Measurements from ENCODE around the gene CNN2. TPM values are rescaled to one million over a fixed set of nuclear protein-coding genes. Genes with fewer than 3 reads are reported as not detected.

Gene CNN2
- total and polyA plus RNA-seq, 9 of the 15 experiments (the other 6 are each of a cell fraction or from before 2014, with no cell fraction given), result 12.1 to 174 (median 52.7) TPM

DNA sequence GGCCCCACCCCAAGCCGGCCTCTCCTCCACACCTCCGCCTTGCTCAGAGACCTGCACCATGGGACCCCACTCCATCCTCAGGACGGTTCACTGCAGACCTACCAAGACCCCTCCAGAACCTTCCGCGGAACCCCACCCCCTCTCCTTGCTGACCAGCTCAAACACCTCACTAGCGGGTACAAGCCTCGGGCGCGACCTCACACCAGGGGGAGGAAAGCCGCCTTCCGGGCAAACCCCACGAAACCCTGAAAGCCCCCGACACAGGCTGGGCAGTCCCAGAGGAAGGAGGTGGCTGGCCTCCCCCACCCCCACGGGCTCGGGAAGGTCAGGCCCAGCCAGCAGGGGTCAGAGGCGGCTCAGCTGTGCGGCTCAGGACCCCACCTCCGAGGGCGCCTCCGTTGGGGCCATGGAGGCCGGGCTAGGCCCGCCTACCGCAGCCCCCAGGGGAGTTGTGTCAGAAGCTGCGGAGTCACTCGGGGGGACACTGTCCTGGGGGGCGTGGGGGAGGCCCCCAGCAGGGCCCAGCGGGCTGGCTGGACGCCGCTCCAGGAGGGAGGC is 16.3 kb upstream of the CNN2 start:
- H3K4me2 ChIP-seq (ENCODE audit: insufficient read depth, low read length), result no peak overlapping the region
- TSS peak; percentile 86 for BruUV-seq (replicated peaks)
- WGBS (ENCODE audit: insufficient coverage, low coverage, missing lambda C conversion rate), result 100% methylated on average over 9 of the region's 29 CpGs
- peaks cover 20% of the 10 kb centered on the region for H3K79me2 ChIP-seq (ENCODE audit: control insufficient read depth, insufficient read depth, low read length)
- no peak overlapping the region for H3K4me3 ChIP-seq
- no peak overlapping the region for H2AFZ ChIP-seq (ENCODE audit: low read depth, low read length)
- no peaks in the 10 kb centered on the region for H3K27me3 ChIP-seq (ENCODE audit: control insufficient read depth in 2 of 2, insufficient read depth in 2 of 2, low read length in 2 of 2)
- TF ChIP-seq, protein P1, sequence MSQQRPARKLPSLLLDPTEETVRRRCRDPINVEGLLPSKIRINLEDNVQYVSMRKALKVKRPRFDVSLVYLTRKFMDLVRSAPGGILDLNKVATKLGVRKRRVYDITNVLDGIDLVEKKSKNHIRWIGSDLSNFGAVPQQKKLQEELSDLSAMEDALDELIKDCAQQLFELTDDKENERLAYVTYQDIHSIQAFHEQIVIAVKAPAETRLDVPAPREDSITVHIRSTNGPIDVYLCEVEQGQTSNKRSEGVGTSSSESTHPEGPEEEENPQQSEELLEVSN (IDR thresholded peaks at IDR 0.05; ENCODE audit: borderline replicate concordance in 1 of 2, extremely low read depth in 1 of 2, insufficient read depth in 1 of 2, insufficient read length in 1 of 2, low read depth in 1 of 2, low read length in 1 of 2, poor library complexity in 1 of 2, severe bottlenecking in 1 of 2), result no peak
- peak; percentile 58; the same call in 1 of the 2 replicates for TF ChIP-seq POLR2G (IDR thresholded peaks at IDR 0.05; ENCODE audit: low read depth, low read length)
- peak; percentile 59; the same call in 1 of the 2 replicates for TF ChIP-seq SUPT5H (IDR thresholded peaks at IDR 0.05)
- TF ChIP-seq POLR2A (conservative IDR thresholded peaks at IDR 0.05), result peak; percentile 18; the same call in 1 of the 2 replicates
- peak; percentile 60 for TF ChIP-seq RBFOX2 (IDR thresholded peaks at IDR 0.05; ENCODE audit: low read depth, low read length)
- TF ChIP-seq RBM22 (IDR thresholded peaks at IDR 0.05; ENCODE audit: low read depth, low read length, poor library complexity, severe bottlenecking), result peak; percentile 39
- CTCF ChIA-PET (ENCODE audit: low intra/inter-chr PET ratio), result no interaction called here
- no peak overlapping the region for H3K27ac ChIP-seq (ENCODE audit: extremely low read depth, low read depth, low read length)
- peaks cover 0 to 78% of the 10 kb centered on the region in 2 experiments; a peak in 2 of 5 replicates for H3K4me1 ChIP-seq (replicated peaks in 1 of 2; ENCODE audit: control insufficient read depth in 2 of 2, insufficient read depth in 2 of 2, low read length in 2 of 2)
- no peak overlapping the region for H3K9ac ChIP-seq (ENCODE audit: insufficient read depth in 1 of 2, low read depth in 2 of 2, low read length in 2 of 2)
- intact Hi-C loops (cut with micrococcal nuclease), result no loop called here
- POLR2A ChIA-PET, result interaction anchor here (1.7 kb wide), 1 partner anchor 10 kb away, joined by 7 read pairs; no protein-coding TSS in a partner anchor
- no peaks in the 10 kb centered on the region for H3K9me1 ChIP-seq (ENCODE audit: control insufficient read depth, insufficient read depth, low read length)
- peak; percentile 11; the same call in 2 of the 3 replicates for ATAC-seq
- in situ Hi-C loops (cut with MboI), result no loop called here
- H4K20me1 ChIP-seq (replicated peaks; ENCODE audit: control insufficient read depth, insufficient read depth, low read length), result 0 out of 2 replicates have a peak, but pooled peaks cover under 1% of the 10 kb centered on the region
- peaks cover 59% of the 10 kb centered on the region; the same call in 2 of the 3 replicates for H3K36me3 ChIP-seq (ENCODE audit: control insufficient read depth, insufficient read depth, low read length)
- no peaks in the 10 kb centered on the region for H3K9me3 ChIP-seq (replicated peaks; ENCODE audit: control insufficient read depth, insufficient read depth, low read depth, low read length)
- no peak for FAIRE-seq
- DNase-seq (ENCODE audit: extremely low read depth in 1 of 4, low spot score in 3 of 4), result no peak
